DND-41 (cell line): ENCODE data around the gene BMERB1.

Experiments
- ATAC-seq: fragments of 200-7000 bp; cut with Tn5 transposase; 3 replicates; pipeline ENCODE4 v1.9.1; 2021; ENCODE audit warnings: low read depth; ENCODE audit not compliant: insufficient read depth
- DNase-seq: peaks from one replicate; pipeline ENCODE4 v3.0.0-alpha.2; 2020
- H2AFZ ChIP-seq: 2 replicates; pipeline ENCODE4 v1.6.0; 2012; ENCODE audit warnings: low read depth, low read length
- H3K27ac ChIP-seq: 2 replicates; pipeline ENCODE4 v1.5.1; 2012; ENCODE audit warnings: low read length, inconsistent platforms
- H3K27me3 ChIP-seq: fragments of 200-600 bp; sonication (generic); 2 replicates; pipeline ENCODE4 v1.6.0; 2012; ENCODE audit warnings: low read length, mild to moderate bottlenecking, inconsistent platforms; ENCODE audit not compliant: insufficient read depth, poor library complexity
- H3K36me3 ChIP-seq: 2 replicates; pipeline ENCODE4 v1.5.1; 2012; ENCODE audit warnings: low read length, inconsistent platforms; ENCODE audit not compliant: insufficient read depth
- H3K4me1 ChIP-seq: 2 replicates; pipeline ENCODE4 v1.5.1; 2012; ENCODE audit warnings: mild to moderate bottlenecking, low read length; ENCODE audit not compliant: insufficient read depth
- H3K4me2 ChIP-seq: 2 replicates; pipeline ENCODE4 v1.6.0; 2012; ENCODE audit warnings: mild to moderate bottlenecking, moderate library complexity, low read length, inconsistent platforms; ENCODE audit not compliant: insufficient read depth
- H3K4me3 ChIP-seq, 2 experiments: fragments of 200-600 bp in 1 of 2; shearing (Covaris generic) in 1 of 2; 2 replicates each; pipeline ENCODE4 v1.5.1; 2012 to 2016; ENCODE audit warnings: inconsistent platforms in 2 of 2, low read length in 2 of 2, mild to moderate bottlenecking in 2 of 2, low read depth in 1 of 2, moderate library complexity in 1 of 2
- H3K79me2 ChIP-seq: 2 replicates; pipeline ENCODE4 v1.6.0; 2012; ENCODE audit warnings: low read length, inconsistent platforms; ENCODE audit not compliant: insufficient read depth
- H3K9ac ChIP-seq: 2 replicates; pipeline ENCODE4 v1.6.0; 2012; ENCODE audit warnings: low read depth, mild to moderate bottlenecking, inconsistent platforms, low read length, moderate library complexity
- H3K9me3 ChIP-seq: 2 replicates; pipeline ENCODE4 v1.5.1; 2012; ENCODE audit warnings: low read length, moderate library complexity, mild to moderate bottlenecking, inconsistent platforms; ENCODE audit not compliant: insufficient read depth, severe bottlenecking
- H4K20me1 ChIP-seq: 2 replicates; pipeline ENCODE4 v1.6.0; 2012; ENCODE audit warnings: low read length; ENCODE audit not compliant: insufficient read depth
- CTCF ChIP-seq: IDR thresholded peaks from 2 replicates; pipeline ENCODE4 v1.5.1; 2012; ENCODE audit warnings: borderline replicate concordance, low read length, moderate library complexity, mild to moderate bottlenecking; ENCODE audit not compliant: poor library complexity, severe bottlenecking; ENCODE audit errors: extremely low read depth
- EZH2 ChIP-seq: IDR thresholded peaks from 3 replicates; pipeline ENCODE4 v1.6.1; 2012; ENCODE audit warnings: borderline replicate concordance, low read depth, mild to moderate bottlenecking, moderate library complexity, low read length, inconsistent platforms; ENCODE audit not compliant: severe bottlenecking

BMERB1 gene

GRCh38 chr16:15602285-15603044 is 168.1 kb downstream of the BMERB1 start:
- DNase-seq (no peak), ATAC-seq (no peak)
- Histone ChIP-seq H2AFZ (no peak overlapping the region), H3K4me1 (no peaks in the 10 kb centered on the region), H3K79me2 (no peaks in the 10 kb centered on the region), H3K4me3 (no peak overlapping the region), H3K27ac (no peak overlapping the region), H3K9ac (no peak overlapping the region), H3K9me3 (no peaks in the 10 kb centered on the region), H4K20me1 (peaks cover 4% of the 10 kb centered on the region), H3K27me3 (no peaks in the 10 kb centered on the region), H3K4me2 (no peak overlapping the region), H3K36me3 (peaks cover 98% of the 10 kb centered on the region)
- TF ChIP-seq CTCF, result no peak

- no peak overlapping the region for H3K27ac ChIP-seq
Observed at GRCh38 chr16:15604460-15605440, 170.4 kb downstream of the BMERB1 start.

GRCh38 chr16:15605839-15606517 is 171.6 kb downstream of the BMERB1 start:
- no peak overlapping the region for H2AFZ ChIP-seq

More at GRCh38 chr16:15604460-15605440, 170.4 kb downstream of the BMERB1 start:
- Histone ChIP-seq H3K4me3 (no peak overlapping the region), H4K20me1 (peaks cover 4% of the 10 kb centered on the region; the same call in 1 of the 2 replicates), H3K27me3 (no peaks in the 10 kb centered on the region), H3K79me2 (no peaks in the 10 kb centered on the region), H3K4me2 (no peak overlapping the region), H2AFZ (no peak overlapping the region), H3K36me3 (peaks cover 98% of the 10 kb centered on the region), H3K9ac (no peak overlapping the region), H3K9me3 (no peaks in the 10 kb centered on the region), H3K4me1 (no peaks in the 10 kb centered on the region)
- ATAC-seq (no peak), DNase-seq (no peak)
- TF ChIP-seq EZH2 (no peak), CTCF (no peak)

More at GRCh38 chr16:15605839-15606517, 171.6 kb downstream of the BMERB1 start:
- ATAC-seq, result no peak
- H3K9ac ChIP-seq, result no peak overlapping the region
- TF ChIP-seq CTCF, result no peak
- TF ChIP-seq EZH2, result no peak
- H3K4me1 ChIP-seq, result no peaks in the 10 kb centered on the region
- no peaks in the 10 kb centered on the region for H3K79me2 ChIP-seq
- peaks cover 4% of the 10 kb centered on the region; the same call in 1 of the 2 replicates for H4K20me1 ChIP-seq
- no peak for DNase-seq
- peaks cover 97% of the 10 kb centered on the region for H3K36me3 ChIP-seq
- H3K4me3 ChIP-seq, result no peak overlapping the region
- no peaks in the 10 kb centered on the region for H3K9me3 ChIP-seq
- no peak overlapping the region for H3K27ac ChIP-seq
- no peaks in the 10 kb centered on the region for H3K27me3 ChIP-seq
- H3K4me2 ChIP-seq, result no peak overlapping the region
